Heart right ventricle (tissue), 16 donors: ENCODE results near the gene UQCR11. TPM values are rescaled to one million over a fixed set of nuclear protein-coding genes. Genes with fewer than 3 reads are reported as not detected.

Source experiments
- ATAC-seq, 8 donors: fragments of 200-7000 bp; cut with Tn5 transposase; one replicate each; pipeline ENCODE4 v1.9.1; 2020; ENCODE audit warnings: mild to moderate bottlenecking in 8 of 8, moderate library complexity in 8 of 8, moderate number of reproducible peaks in 1 of 8
- DNase-seq, 2 donors: peaks; one replicate each; pipeline ENCODE4 v3.0.0-alpha.2; 2020
- H3K27ac ChIP-seq, 10 donors: fragments of 200-600 bp; sonication (generic) in 2 of 10; one replicate each; pipeline versions ENCODE4 v1.5.0 to v1.8.0; 2020 to 2022; ENCODE audit warnings: mild to moderate bottlenecking in 3 of 10
- H3K27me3 ChIP-seq, 7 donors: fragments of 200-600 bp; one replicate each; pipeline ENCODE4 v1.8.0; 2021 to 2022; ENCODE audit warnings: mild to moderate bottlenecking in 2 of 7
- H3K36me3 ChIP-seq, 9 donors: fragments of 200-600 bp; sonication (generic) in 1 of 9; one replicate each; pipeline versions ENCODE4 v1.5.0 to v1.8.0; 2020 to 2022; ENCODE audit warnings: mild to moderate bottlenecking in 2 of 9
- H3K4me1 ChIP-seq, 9 donors: fragments of 200-600 bp; sonication (generic) in 1 of 9; one replicate each; pipeline versions ENCODE4 v1.5.0 to v1.8.0; 2020 to 2022; ENCODE audit warnings: mild to moderate bottlenecking in 4 of 9
- H3K4me3 ChIP-seq, 10 donors: fragments of 200-600 bp; sonication (generic) in 2 of 10; one replicate each; pipeline versions ENCODE4 v1.5.0 to v1.8.0; 2020 to 2022; ENCODE audit warnings: mild to moderate bottlenecking in 7 of 10, moderate library complexity in 2 of 10
- H3K9me3 ChIP-seq, 11 donors: fragments of 200-600 bp in 10 of 11; sonication (generic) in 2 of 11; one replicate each; pipeline versions ENCODE4 v1.5.0 to v1.8.0; 2013 to 2022; ENCODE audit warnings: mild to moderate bottlenecking in 2 of 11, control low read depth in 1 of 11, moderate library complexity in 1 of 11
- CTCF ChIP-seq, 9 donors: fragments of 200-600 bp; sonication (generic) in 2 of 9; IDR thresholded peaks; one replicate each; pipeline versions ENCODE4 v1.5.0 to v1.8.0; 2021 to 2022; ENCODE audit warnings: antibody characterized with exemption in 9 of 9, mild to moderate bottlenecking in 5 of 9, moderate library complexity in 1 of 9
- WGBS, 2 donors: extraction: QIAGEN DNeasy Blood & Tissue Kit; methylation state at CpG; one replicate each; pipeline ENCODE4 v1.1.7; 2013; ENCODE audit warnings: inconsistent platforms in 1 of 2; 5-methylcytosine and 5-hydroxymethylcytosine counted together
- intact Hi-C, 10 donors: fragments of 100-400 bp; cut with DNase I; formaldehyde crosslinking; loops; one replicate each; pipeline versions ENCODE4 v1.11.1 to v1.14.2; 2022
- polyA plus RNA-seq, 2 donors: library from polyadenylated mRNA; stranded (reverse); fragments of 200-250 nt; gene quantifications; one replicate each; pipeline ENCODE4 v1.2.3, GENCODE V29; 2013
- total RNA-seq, 10 donors: library from RNA; stranded (reverse); fragmentation: NEBNext Ultra II Directional in 3 of 10; extraction: Animal tissue kit (Norgen Biotek cat#: 25700) in 3 of 10; gene quantifications; one replicate each; pipeline versions ENCODE4 v1.2.1 to v1.2.4, GENCODE V29; 2021 to 2023
- donor health status: Arrhythmogenic right ventricular cardiomyopathy.
- donor health status: ischemic (EF 13 %, LVEDD 7.1; RV severe dilation, severe dysfunction).
- donor health status: healthy with polysubstance abuse.
- donor health status: DM: no; HTN: yes; CAD: no.
- donor health status: DM: no; HTN: no; CAD: no.
- donor health status: ischemic (EF 25% LVEDD 6.9; RV normal size, moderate dysfunction).
- donor health status: ischemic (EF 25% LVEDD 5.7; RV mildly dilated, moderate dysfunction).
- donor health status: healthy.
- donor health status: DM: yes; HTN: yes; CAD: no.
- donor health status: Ischemic cardiomyopathy.
- donor health status: ischemic (EF 35%, LVEDD 5.7; RV mildly dilated, moderate dysfunction).
- donor health status: nonischemic (EF 11% LVEDD 7.7; RV severe dilation, severe dysfunction).
- donor health status: DM: yes; HTN: yes; CAD: no.
- donor health status: PGD.
- donor health status: ischemic (EF 29% LVEDD 5.4; RV normal size, mild dysfunction).
- donor health status: nonischemic (EF 23%, LVEDD 6.1; RV moderate dilation, normal function).

Gene UQCR11
- total and polyA plus RNA-seq, 12 donors: 141 to 1,132 (median 792) TPM

- H3K36me3 ChIP-seq: peaks cover 0 to 25% (median 5%) of the 10 kb centered on the region in 9 donors
- peak in 4 of 9 donors; percentile 12 to 21 (median 18) for TF ChIP-seq CTCF (IDR thresholded peaks at IDR 0.05)
- H3K9me3 ChIP-seq: no peaks in the 10 kb centered on the region
- no peak for ATAC-seq
- peaks cover 4 to 29% (median 26%) of the 10 kb centered on the region in 9 donors for H3K4me1 ChIP-seq
- H3K27ac ChIP-seq: peak overlapping the region in 6 of 10 donors; percentile 85 to 99 (median 96)
- 23 to 35% methylated on average over 10 of the region's 10 CpGs for WGBS, 2 donors
- intact Hi-C loops: no loop called here
- no peak for DNase-seq
- no peaks in the 10 kb centered on the region for H3K27me3 ChIP-seq
- H3K4me3 ChIP-seq: peak overlapping the region in 9 of 10 donors; percentile 66 to 90 (median 76)
Measured at GRCh38 chr19:1590641-1591397, 14.4 kb downstream of the UQCR11 start.

GRCh38 chr19:1587872-1588271 is 17.4 kb downstream of the UQCR11 start:
- intact Hi-C loops: no loop called here
- Histone ChIP-seq H3K4me1 (peaks cover 4 to 23% (median 19%) of the 10 kb centered on the region in 9 donors), H3K36me3 (peaks cover 0 to 30% (median 12%) of the 10 kb centered on the region in 9 donors), H3K27me3 (no peaks in the 10 kb centered on the region), H3K27ac (no peak overlapping the region), H3K9me3 (no peaks in the 10 kb centered on the region), H3K4me3 (no peak overlapping the region)
- DNase-seq (no peak), ATAC-seq (no peak)
- WGBS, 2 donors: 69 to 73% methylated on average over 9 of the region's 9 CpGs
- no peak for TF ChIP-seq CTCF (IDR thresholded peaks at IDR 0.05)

- WGBS, 2 donors: 82 to 83% methylated on average over 13 of the region's 13 CpGs
- Histone ChIP-seq H3K4me3 (no peak overlapping the region), H3K27ac (no peak overlapping the region), H3K9me3 (no peaks in the 10 kb centered on the region), H3K27me3 (no peaks in the 10 kb centered on the region), H3K36me3 (peaks cover 0 to 57% (median 36%) of the 10 kb centered on the region in 9 donors), H3K4me1 (peaks cover 0 to 5% (median 1%) of the 10 kb centered on the region in 9 donors)
- ATAC-seq (peak in 1 of 8 donors; percentile 4), DNase-seq (no peak)
- intact Hi-C loops: no loop called here
- TF ChIP-seq CTCF (IDR thresholded peaks at IDR 0.05): no peak
Measured at GRCh38 chr19:1585243-1585580, 20.1 kb downstream of the UQCR11 start.

GRCh38 chr19:1584500-1585242 is 20.6 kb downstream of the UQCR11 start:
- Histone ChIP-seq H3K4me3 (peak overlapping the region in 3 of 10 donors; percentile 6 to 22 (median 11)), H3K27me3 (no peaks in the 10 kb centered on the region), H3K4me1 (peaks cover 0 to under 1% (median 0%) of the 10 kb centered on the region in 9 donors), H3K9me3 (no peaks in the 10 kb centered on the region), H3K36me3 (peaks cover 0 to 62% (median 42%) of the 10 kb centered on the region in 9 donors), H3K27ac (peak overlapping the region in 1 of 10 donors; percentile 33)
- TF ChIP-seq CTCF (IDR thresholded peaks at IDR 0.05): no peak
- DNase-seq (no peak), ATAC-seq (peak in 2 of 8 donors; percentile 4 to 18)
- 76 to 87% methylated on average over 75 to 87 of the region's 87 CpGs for WGBS, 2 donors
- intact Hi-C loops: no loop called here
